Measurements from ENCODE around the gene FOXO1.

GRCh38 chr13:40681341-40682146, 15.1 kb upstream of the FOXO1 start:
- TF ChIP-seq ADNP (tag; IDR thresholded peaks at IDR 0.05) (no peak), ZNF24 (IDR thresholded peaks at IDR 0.05) (no peak), CEBPB (tag; IDR thresholded peaks at IDR 0.05) (no peak), HDAC2 (IDR thresholded peaks at IDR 0.05) (peak; percentile 97), POLR2AphosphoS5 (IDR thresholded peaks at IDR 0.05; ENCODE audit: control insufficient read depth, insufficient read depth, low read depth, low read length) (no peak), LEF1 (IDR thresholded peaks at IDR 0.05) (no peak), SP1 (CRISPR knock-in tag; IDR thresholded peaks at IDR 0.05) (0 out of 2 replicates have a peak, but pooled peaks have one; percentile 16), ESRRA (IDR thresholded peaks at IDR 0.05; ENCODE audit: borderline replicate concordance, low read depth) (peak; percentile 63; the same call in 1 of the 2 replicates), EZH2 (IDR thresholded peaks at IDR 0.05; ENCODE audit: borderline replicate concordance, low read depth, low read length) (no peak), FOXK1 (CRISPR knock-in tag; IDR thresholded peaks at IDR 0.05; ENCODE audit: borderline replicate concordance) (no peak), POLR2A (conservative IDR thresholded peaks at IDR 0.05) (no peak), SREBF2 (CRISPR knock-in tag; IDR thresholded peaks at IDR 0.05) (no peak), ARID3A (IDR thresholded peaks at IDR 0.05; ENCODE audit: borderline replicate concordance, low read depth, low read length) (no peak)
